MM.1S (cell line): Measurements from ENCODE around the gene CFAP126.

Experiments
- CTCF ChIP-seq: fragments of 300-600 bp; sonication (generic); IDR thresholded peaks from 2 replicates; pipeline ENCODE4 v1.5.1; 2016; ENCODE audit warnings: antibody characterized with exemption, low read length, mixed read lengths
- EZH2 ChIP-seq: fragments of 300-600 bp; sonication (generic); optimal IDR thresholded peaks from 2 replicates; pipeline ENCODE3; 2017; ENCODE audit warnings: low read depth, mild to moderate bottlenecking, antibody characterized with exemption, low read length, mixed read lengths

- TF ChIP-seq CTCF = no peak
- TF ChIP-seq EZH2 = no peak
Observed at GRCh38 chr1:161335796-161336195, 31.9 kb downstream of the CFAP126 start.
